H9 (cell line): Measurements from ENCODE around the gene GLCE. TPM values are rescaled to one million over a fixed set of nuclear protein-coding genes. Genes with fewer than 3 reads are reported as not detected.
A peak's percentile ranks its signal among the peaks of the same experiment; 100 is the strongest.

Experiments used
- DNase-seq: peaks from one replicate; pipeline ENCODE4 v3.0.0-alpha.2; 2017
- H2AFZ ChIP-seq: one replicate; pipeline ENCODE4 v1.6.1; 2013; ENCODE audit warnings: mild to moderate bottlenecking, low read length, control low read depth, moderate library complexity
- H2AK5ac ChIP-seq: 2 replicates; pipeline ENCODE4 v1.6.1; 2013; ENCODE audit warnings: low read length, control low read depth, mixed read lengths; ENCODE audit not compliant: insufficient read length
- H2BK120ac ChIP-seq: one replicate; pipeline ENCODE4 v1.6.1; 2013; ENCODE audit warnings: low read depth, mild to moderate bottlenecking, low read length, control low read depth, inconsistent platforms; ENCODE audit not compliant: poor library complexity, severe bottlenecking
- H2BK12ac ChIP-seq: 2 replicates; pipeline ENCODE4 v1.6.1; 2013; ENCODE audit warnings: low read length, control low read depth, mixed read lengths, low read depth; ENCODE audit not compliant: insufficient read length
- H2BK15ac ChIP-seq: 2 replicates; pipeline ENCODE4 v1.6.1; 2013; ENCODE audit warnings: low read depth, low read length, control low read depth
- H2BK20ac ChIP-seq: one replicate; pipeline ENCODE4 v1.6.1; 2013; ENCODE audit warnings: low read depth, mild to moderate bottlenecking, low read length, control low read depth, inconsistent platforms; ENCODE audit not compliant: poor library complexity, severe bottlenecking
- H2BK5ac ChIP-seq: 2 replicates; pipeline ENCODE4 v1.6.1; 2013; ENCODE audit warnings: low read length, control low read depth, mixed read lengths; ENCODE audit not compliant: insufficient read length
- H3K14ac ChIP-seq: 2 replicates; pipeline ENCODE4 v1.6.1; 2013; ENCODE audit warnings: low read length, control low read depth; ENCODE audit not compliant: insufficient read depth
- H3K18ac ChIP-seq: 2 replicates; pipeline ENCODE4 v1.6.1; 2013; ENCODE audit warnings: low read depth, mild to moderate bottlenecking, mixed read lengths, low read length, control low read depth; ENCODE audit not compliant: insufficient read length
- H3K23ac ChIP-seq: 2 replicates; pipeline ENCODE4 v1.6.1; 2013; ENCODE audit warnings: low read length, control low read depth, mixed read lengths, low read depth; ENCODE audit not compliant: insufficient read length
- H3K23me2 ChIP-seq: 2 replicates; pipeline ENCODE4 v1.6.1; 2013; ENCODE audit warnings: low read depth, mild to moderate bottlenecking, mixed read lengths, low read length, control low read depth; ENCODE audit not compliant: insufficient read length, poor library complexity, severe bottlenecking
- H3K27ac ChIP-seq: 2 replicates; pipeline ENCODE4 v1.5.1; 2013; ENCODE audit warnings: low read length, control low read depth, mixed read lengths, low read depth; ENCODE audit not compliant: insufficient read length
- H3K27me3 ChIP-seq: 2 replicates; pipeline ENCODE4 v1.6.1; 2013; ENCODE audit warnings: low read length, control low read depth, inconsistent platforms; ENCODE audit not compliant: insufficient read depth
- H3K4ac ChIP-seq: 2 replicates; pipeline ENCODE4 v1.6.1; 2013; ENCODE audit warnings: low read depth, mild to moderate bottlenecking, control low read depth, inconsistent platforms, low read length, moderate library complexity
- H3K4me1 ChIP-seq: 2 replicates; pipeline ENCODE4 v1.6.1; 2013; ENCODE audit warnings: low read length, control low read depth, inconsistent platforms; ENCODE audit not compliant: insufficient read depth
- H3K4me2 ChIP-seq: 2 replicates; pipeline ENCODE4 v1.6.1; 2013; ENCODE audit warnings: low read length, control low read depth, mixed read lengths; ENCODE audit not compliant: insufficient read length, insufficient read depth
- H3K56ac ChIP-seq: 2 replicates; pipeline ENCODE4 v1.6.1; 2013; ENCODE audit warnings: low read depth, mild to moderate bottlenecking, mixed read lengths, low read length, control low read depth; ENCODE audit not compliant: insufficient read length
- H3K79me1 ChIP-seq: 2 replicates; pipeline ENCODE4 v1.6.1; 2013; ENCODE audit warnings: low read depth, mild to moderate bottlenecking, moderate library complexity, low read length, control low read depth, inconsistent platforms; ENCODE audit not compliant: insufficient read depth, poor library complexity, severe bottlenecking
- H3K79me2 ChIP-seq: 2 replicates; pipeline ENCODE4 v1.6.1; 2013; ENCODE audit warnings: low read length, control low read depth, inconsistent platforms; ENCODE audit not compliant: insufficient read depth
- H3K9ac ChIP-seq: 2 replicates; pipeline ENCODE4 v1.6.1; 2013; ENCODE audit warnings: low read length, control low read depth, mixed read lengths; ENCODE audit not compliant: insufficient read length; ENCODE audit errors: extremely low read depth
- H3K9me3 ChIP-seq: one replicate; pipeline ENCODE4 v1.6.1; 2013; ENCODE audit warnings: low read depth, low read length, inconsistent platforms; ENCODE audit not compliant: control insufficient read depth
- H3T11ph ChIP-seq: one replicate; pipeline ENCODE4 v1.6.1; 2013; ENCODE audit warnings: mild to moderate bottlenecking, low read length, control low read depth, inconsistent platforms
- H4K20me1 ChIP-seq: one replicate; pipeline ENCODE4 v1.6.1; 2013; ENCODE audit not compliant: control insufficient read depth, insufficient read length, insufficient read depth
- H4K5ac ChIP-seq: 2 replicates; pipeline ENCODE4 v1.6.1; 2013; ENCODE audit warnings: low read depth, mild to moderate bottlenecking, mixed read lengths, low read length, control low read depth; ENCODE audit not compliant: insufficient read length
- H4K8ac ChIP-seq: replicated peaks from 2 replicates; pipeline ENCODE4 v1.6.1; 2013; ENCODE audit warnings: low read length, control low read depth, mixed read lengths, low read depth; ENCODE audit not compliant: insufficient read length
- H4K91ac ChIP-seq: 2 replicates; pipeline ENCODE4 v1.6.1; 2013; ENCODE audit warnings: low read depth, mild to moderate bottlenecking, moderate library complexity, mixed read lengths, low read length, control low read depth; ENCODE audit not compliant: insufficient read length
- H3K27ac Mint-ChIP-seq, 3 experiments: 2 replicates in 2 of 3; 3 replicates in 1 of 3; pipeline ENCODE4 v1.8.0; 2020 to 2021; ENCODE audit warnings: mixed read lengths in 3 of 3, mild to moderate bottlenecking in 1 of 3, moderate library complexity in 1 of 3
- H3K27me3 Mint-ChIP-seq: 2 replicates; pipeline ENCODE4 v1.8.0; 2021; ENCODE audit warnings: low read depth, mild to moderate bottlenecking, moderate library complexity, mixed read lengths
- H3K36me3 Mint-ChIP-seq, 3 experiments: 2 replicates in 2 of 3; 3 replicates in 1 of 3; pipeline ENCODE4 v1.8.0; 2020 to 2021; ENCODE audit warnings: low read depth in 3 of 3, mixed read lengths in 3 of 3; ENCODE audit not compliant: insufficient read depth in 1 of 3
- H3K4me1 Mint-ChIP-seq, 2 experiments: 2 replicates each; pipeline ENCODE4 v1.8.0; 2020; ENCODE audit warnings: mixed read lengths in 2 of 2
- H3K4me3 Mint-ChIP-seq, 2 experiments: 2 replicates in 1 of 2; 3 replicates in 1 of 2; pipeline ENCODE4 v1.8.0; 2020 to 2021; ENCODE audit warnings: mild to moderate bottlenecking in 2 of 2, mixed read lengths in 2 of 2, moderate library complexity in 1 of 2
- H3K9me3 Mint-ChIP-seq, 2 experiments: 2 replicates in 1 of 2; 3 replicates in 1 of 2; pipeline ENCODE4 v1.8.0; 2020; ENCODE audit warnings: mild to moderate bottlenecking in 2 of 2, mixed read lengths in 2 of 2, moderate library complexity in 1 of 2
- CTCF ChIP-seq: fragments of 200-600 bp; sonication (generic); conservative IDR thresholded peaks from 3 replicates; pipeline ENCODE4 v1.8.0; 2021; ENCODE audit warnings: antibody characterized with exemption, mild to moderate bottlenecking
- WGBS: extraction: QIAGEN DNeasy Blood & Tissue Kit; methylation state at CpG from one replicate; pipeline ENCODE4 v1.1.7; 2013; ENCODE audit warnings: missing lambda C conversion rate, low lambda C conversion rate, mixed read lengths; ENCODE audit not compliant: insufficient read length; ENCODE audit errors: extremely low coverage; 5-methylcytosine and 5-hydroxymethylcytosine counted together
- total RNA-seq: library from RNA; stranded (reverse); gene quantifications from 2 replicates; pipeline ENCODE4 v1.2.1, GENCODE V29; 2021

GLCE gene
- total RNA-seq, 1 experiment from 2014 or later = 12.2 TPM

GRCh38 chr15:69128667-69129311, 31.6 kb upstream of the GLCE start:
- peaks cover 46 to 56% of the 10 kb centered on the region in 2 experiments for H3K4me1 Mint-ChIP-seq
- no peaks in the 10 kb centered on the region for H3K9me3 ChIP-seq
- H3K4me1 ChIP-seq = peaks cover 4% of the 10 kb centered on the region; the same call in 1 of the 2 replicates
- H2BK12ac ChIP-seq = no peak overlapping the region
- no peak overlapping the region for H3K27ac ChIP-seq
- H3K9me3 Mint-ChIP-seq = no peaks in the 10 kb centered on the region
- peaks cover 22% of the 10 kb centered on the region for H3K27me3 Mint-ChIP-seq
- no peaks in the 10 kb centered on the region for H3K36me3 Mint-ChIP-seq
- H2AK5ac ChIP-seq = no peak overlapping the region
- H3K23me2 ChIP-seq = no peaks in the 10 kb centered on the region
- H3K4me3 Mint-ChIP-seq = no peak overlapping the region
- H3K14ac ChIP-seq = no peak overlapping the region
- no peaks in the 10 kb centered on the region for H3K79me2 ChIP-seq
- no peak overlapping the region for H2BK20ac ChIP-seq
- H2AFZ ChIP-seq = peak overlapping the region; percentile 5
- H3K56ac ChIP-seq = no peak overlapping the region
- no peak for DNase-seq
- no CpG with 5 or more reads among the region's 2 CpGs for WGBS
- H3K27me3 ChIP-seq = no peaks in the 10 kb centered on the region
- no peak overlapping the region for H3T11ph ChIP-seq
- no peak overlapping the region for H3K4ac ChIP-seq
- no peak overlapping the region for H4K5ac ChIP-seq
- no peak overlapping the region for H4K91ac ChIP-seq
- TF ChIP-seq CTCF = no peak
- H4K8ac ChIP-seq = no peak overlapping the region
- no peak overlapping the region for H3K9ac ChIP-seq
- no peak overlapping the region for H2BK120ac ChIP-seq
- no peaks in the 10 kb centered on the region for H4K20me1 ChIP-seq
- H2BK15ac ChIP-seq = no peak overlapping the region
- H2BK5ac ChIP-seq = no peak overlapping the region
- H3K79me1 ChIP-seq = no peaks in the 10 kb centered on the region
- H3K4me2 ChIP-seq = no peak overlapping the region
- H3K18ac ChIP-seq = no peak overlapping the region
- H3K23ac ChIP-seq = no peak overlapping the region
- H3K27ac Mint-ChIP-seq = peak overlapping the region in 2 of 3 experiments; percentile 10 to 69; a peak in 2 of 7 replicates
